Lower leg skin (tissue), 3 donors: ENCODE measurements around the gene ARHGEF12.

Experiments used
- POLR2A ChIP-seq, 2 donors: fragments of 450-650 bp; IDR thresholded peaks; one replicate each; pipeline ENCODE4 v1.6.1; 2016 to 2017; ENCODE audit warnings: antibody characterized with exemption in 2 of 2, mild to moderate bottlenecking in 1 of 2, moderate library complexity in 1 of 2
- TF ChIP-seq, protein P1 (sequence below), 3 donors: fragments of 450-650 bp; IDR thresholded peaks; one replicate each; pipeline ENCODE4 v1.5.1; 2016; ENCODE audit warnings: antibody characterized with exemption in 3 of 3, mild to moderate bottlenecking in 3 of 3, moderate library complexity in 2 of 3

DNA sequence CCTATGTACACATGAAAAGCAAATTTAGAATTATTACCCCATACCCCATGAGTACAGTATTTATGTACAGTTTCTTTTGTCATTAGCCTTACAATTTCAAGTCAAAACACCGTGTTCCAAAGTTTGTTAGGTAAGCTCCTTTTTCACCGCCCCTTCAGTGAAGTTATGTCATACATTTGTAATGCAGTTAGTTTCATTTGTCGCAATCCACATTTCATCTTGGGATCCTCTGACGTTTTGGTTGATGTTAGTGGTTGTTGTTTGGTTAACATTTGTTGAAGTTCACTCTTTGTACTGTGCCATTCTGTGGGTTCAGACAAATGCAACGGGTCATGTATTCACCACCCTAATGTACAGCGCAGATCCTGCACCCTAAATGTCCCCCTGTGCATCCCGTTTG, 45.2 kb downstream of the ARHGEF12 start:
- TF ChIP-seq, protein P1, sequence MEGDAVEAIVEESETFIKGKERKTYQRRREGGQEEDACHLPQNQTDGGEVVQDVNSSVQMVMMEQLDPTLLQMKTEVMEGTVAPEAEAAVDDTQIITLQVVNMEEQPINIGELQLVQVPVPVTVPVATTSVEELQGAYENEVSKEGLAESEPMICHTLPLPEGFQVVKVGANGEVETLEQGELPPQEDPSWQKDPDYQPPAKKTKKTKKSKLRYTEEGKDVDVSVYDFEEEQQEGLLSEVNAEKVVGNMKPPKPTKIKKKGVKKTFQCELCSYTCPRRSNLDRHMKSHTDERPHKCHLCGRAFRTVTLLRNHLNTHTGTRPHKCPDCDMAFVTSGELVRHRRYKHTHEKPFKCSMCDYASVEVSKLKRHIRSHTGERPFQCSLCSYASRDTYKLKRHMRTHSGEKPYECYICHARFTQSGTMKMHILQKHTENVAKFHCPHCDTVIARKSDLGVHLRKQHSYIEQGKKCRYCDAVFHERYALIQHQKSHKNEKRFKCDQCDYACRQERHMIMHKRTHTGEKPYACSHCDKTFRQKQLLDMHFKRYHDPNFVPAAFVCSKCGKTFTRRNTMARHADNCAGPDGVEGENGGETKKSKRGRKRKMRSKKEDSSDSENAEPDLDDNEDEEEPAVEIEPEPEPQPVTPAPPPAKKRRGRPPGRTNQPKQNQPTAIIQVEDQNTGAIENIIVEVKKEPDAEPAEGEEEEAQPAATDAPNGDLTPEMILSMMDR (IDR thresholded peaks at IDR 0.05) = no peak
- TF ChIP-seq POLR2A (IDR thresholded peaks at IDR 0.05) = no peak
